ENCODE measurements around the gene REXO1.

The REXO1 gene

DNA sequence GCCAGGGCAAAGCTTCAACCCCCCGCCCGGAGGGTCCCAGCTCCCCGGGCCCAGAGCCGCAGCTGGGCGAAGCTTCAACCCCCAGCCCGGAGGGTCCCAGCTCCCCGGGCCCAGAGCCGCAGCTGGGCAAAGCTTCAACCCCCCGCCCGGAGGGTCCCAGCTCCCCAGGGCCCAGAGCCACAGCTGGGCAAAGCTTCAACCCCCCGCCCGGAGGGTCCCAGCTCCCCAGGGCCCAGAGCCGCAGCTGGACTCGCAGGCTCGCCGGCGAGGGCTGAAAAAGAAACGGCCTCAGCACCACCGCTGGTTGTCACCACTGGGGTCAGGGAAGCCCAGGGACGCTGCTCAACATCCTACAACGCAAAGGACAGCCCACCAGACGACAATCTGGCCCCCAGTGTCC is 5.2 kb downstream of the REXO1 start:
- DNase-seq (ENCODE audit: insufficient read length, low spot score), result no peak
- TF ChIP-seq POLR2A (IDR thresholded peaks at IDR 0.05; ENCODE audit: low read depth, low read length) (no peak), PAX5 (IDR thresholded peaks at IDR 0.05; ENCODE audit: insufficient read depth, low read length, severe bottlenecking) (no peak), SPI1 (IDR thresholded peaks at IDR 0.05; ENCODE audit: low read depth, low read length) (no peak), TAF1 (IDR thresholded peaks at IDR 0.05; ENCODE audit: low read depth, low read length) (no peak), POU2F2 (IDR thresholded peaks at IDR 0.05; ENCODE audit: low read depth, low read length) (no peak), POLR2AphosphoS5 (IDR thresholded peaks at IDR 0.05; ENCODE audit: low read depth, low read length) (no peak)
- FAIRE-seq, result no peak

GRCh38 chr19:1841209-1841924 is 6.9 kb downstream of the REXO1 start:
- TF ChIP-seq POLR2AphosphoS5 (IDR thresholded peaks at IDR 0.05; ENCODE audit: low read depth, low read length) (no peak), PAX5 (IDR thresholded peaks at IDR 0.05; ENCODE audit: insufficient read depth, low read length, severe bottlenecking) (no peak), TAF1 (IDR thresholded peaks at IDR 0.05; ENCODE audit: low read depth, low read length) (no peak), POLR2A (IDR thresholded peaks at IDR 0.05; ENCODE audit: low read depth, low read length) (no peak), SPI1 (IDR thresholded peaks at IDR 0.05; ENCODE audit: low read depth, low read length) (no peak), POU2F2 (IDR thresholded peaks at IDR 0.05; ENCODE audit: low read depth, low read length) (no peak)
- FAIRE-seq, result no peak
- DNase-seq (ENCODE audit: insufficient read length, low spot score), result no peak

DNA sequence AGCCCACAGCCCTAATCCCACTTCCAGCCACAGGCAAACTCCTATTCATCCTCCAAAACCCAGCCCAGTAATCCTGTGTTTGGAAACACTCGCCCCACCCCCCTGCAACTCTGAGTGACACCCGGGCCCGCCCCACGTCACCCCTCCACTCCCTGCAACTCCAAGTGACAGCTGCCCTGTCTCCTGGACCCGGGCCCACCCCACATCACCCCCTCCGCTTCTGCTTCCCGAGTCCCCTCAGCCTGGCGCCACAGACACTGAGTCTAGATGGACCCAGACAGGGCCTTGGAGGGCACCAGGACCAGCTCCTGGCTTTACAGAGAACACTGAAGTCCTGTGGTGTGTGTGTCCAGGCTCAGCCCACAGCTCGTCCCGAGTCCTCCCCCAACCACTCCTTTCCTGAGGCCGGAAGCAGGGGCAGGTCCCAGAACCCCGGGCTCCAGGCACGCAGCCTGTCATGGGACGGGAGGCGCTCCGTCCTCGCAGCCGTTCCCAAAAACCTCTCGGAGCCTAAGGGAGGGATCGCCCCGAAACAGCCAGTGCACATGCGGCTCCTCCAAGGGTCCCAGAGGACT is 7.7 kb downstream of the REXO1 start:
- FAIRE-seq, result no peak
- no peak for DNase-seq (ENCODE audit: insufficient read length, low spot score)
- TF ChIP-seq POLR2AphosphoS5 (IDR thresholded peaks at IDR 0.05; ENCODE audit: low read depth, low read length) (no peak), POU2F2 (IDR thresholded peaks at IDR 0.05; ENCODE audit: low read depth, low read length) (no peak), POLR2A (IDR thresholded peaks at IDR 0.05; ENCODE audit: low read depth, low read length) (no peak), SPI1 (IDR thresholded peaks at IDR 0.05; ENCODE audit: low read depth, low read length) (no peak), TAF1 (IDR thresholded peaks at IDR 0.05; ENCODE audit: low read depth, low read length) (no peak), PAX5 (IDR thresholded peaks at IDR 0.05; ENCODE audit: insufficient read depth, low read length, severe bottlenecking) (no peak)

DNA sequence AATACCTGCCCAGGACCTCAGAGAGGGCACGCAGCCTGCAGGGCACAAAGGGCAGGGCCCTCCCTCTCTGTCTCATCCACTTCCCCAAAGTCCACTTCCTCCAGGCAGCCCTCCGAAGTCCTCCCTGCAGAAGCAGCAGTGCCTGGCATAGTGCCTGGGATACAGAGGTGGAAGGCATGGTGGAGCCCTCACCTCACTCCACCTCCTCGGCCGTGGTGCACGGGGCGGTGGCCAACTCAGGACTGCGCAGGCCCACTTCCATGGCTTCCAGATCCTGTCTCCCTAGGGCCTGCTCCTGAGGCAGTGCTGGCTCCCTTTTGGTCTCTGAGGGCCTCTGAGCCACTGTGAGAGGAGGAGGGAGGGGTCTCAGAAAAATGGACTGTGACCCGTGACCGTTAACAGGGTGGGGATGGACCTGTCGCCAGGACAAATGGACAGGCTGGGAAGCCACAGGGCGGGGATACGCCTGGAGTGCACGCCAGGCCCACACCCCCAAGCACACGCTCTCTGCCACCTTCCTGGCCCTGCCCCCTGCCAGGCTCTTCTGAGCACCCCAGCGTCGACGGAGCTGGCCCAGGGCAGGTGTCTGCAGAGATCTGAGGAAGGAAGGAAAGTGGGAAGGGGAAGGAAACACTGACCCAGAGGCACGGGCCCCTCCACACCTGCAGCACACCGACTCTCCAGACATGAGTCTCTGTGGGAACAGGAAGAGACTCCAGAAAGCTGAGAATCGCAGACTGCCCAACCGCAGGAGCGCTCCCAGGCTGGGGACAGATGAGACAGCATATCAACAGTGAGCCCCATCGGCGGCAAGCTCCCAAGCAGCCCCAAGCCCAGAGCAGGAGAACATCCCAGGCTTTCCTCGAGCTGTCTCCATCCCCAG is 8.4 kb downstream of the REXO1 start:
- FAIRE-seq, result no peak
- TF ChIP-seq PAX5 (IDR thresholded peaks at IDR 0.05; ENCODE audit: insufficient read depth, low read length, severe bottlenecking), result no peak
- TF ChIP-seq SPI1 (IDR thresholded peaks at IDR 0.05; ENCODE audit: low read depth, low read length), result no peak
- no peak for TF ChIP-seq TAF1 (IDR thresholded peaks at IDR 0.05; ENCODE audit: low read depth, low read length)
- no peak for TF ChIP-seq POLR2A (IDR thresholded peaks at IDR 0.05; ENCODE audit: low read depth, low read length)
- TF ChIP-seq POLR2AphosphoS5 (IDR thresholded peaks at IDR 0.05; ENCODE audit: low read depth, low read length), result no peak
- TF ChIP-seq POU2F2 (IDR thresholded peaks at IDR 0.05; ENCODE audit: low read depth, low read length), result no peak
- DNase-seq (ENCODE audit: insufficient read length, low spot score), result no peak

DNA sequence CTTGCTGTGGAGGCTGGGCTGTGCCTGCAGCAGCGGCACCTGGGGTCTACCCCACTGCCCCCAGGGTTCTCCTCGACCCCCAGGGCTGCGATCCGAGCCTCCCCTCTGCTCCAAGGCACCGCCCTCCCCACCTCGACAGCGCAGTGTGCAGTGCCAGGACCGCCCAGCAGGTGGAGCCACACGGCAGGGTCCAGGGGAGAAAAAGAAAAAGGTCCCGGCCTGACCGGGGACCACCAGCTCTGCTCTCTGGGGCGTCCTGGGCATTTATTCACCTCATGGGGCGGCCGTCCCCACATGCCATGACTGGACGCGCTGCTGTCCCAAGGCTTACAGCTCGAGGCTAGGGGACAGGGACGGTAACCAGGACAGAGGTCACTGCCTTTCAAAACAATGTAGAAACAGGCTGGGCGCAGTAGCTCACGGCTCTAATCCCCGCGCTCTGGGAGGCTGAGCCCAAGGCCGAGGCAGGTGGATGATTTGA is 10.6 kb downstream of the REXO1 start:
- DNase-seq (ENCODE audit: insufficient read length, low spot score), result peak; percentile 97
- TF ChIP-seq POU2F2 (IDR thresholded peaks at IDR 0.05; ENCODE audit: low read depth, low read length), result no peak
- no peak for TF ChIP-seq PAX5 (IDR thresholded peaks at IDR 0.05; ENCODE audit: insufficient read depth, low read length, severe bottlenecking)
- peak; percentile 38; the same call in 1 of the 2 replicates for TF ChIP-seq POLR2AphosphoS5 (IDR thresholded peaks at IDR 0.05; ENCODE audit: low read depth, low read length)
- peak; percentile 65 for FAIRE-seq

GRCh38 chr19:1837222-1837565 is 11.1 kb downstream of the REXO1 start:
- no peak for FAIRE-seq
- TF ChIP-seq TAF1 (IDR thresholded peaks at IDR 0.05; ENCODE audit: low read depth, low read length), result no peak
- TF ChIP-seq POU2F2 (IDR thresholded peaks at IDR 0.05; ENCODE audit: low read depth, low read length), result no peak
- no peak for TF ChIP-seq POLR2A (IDR thresholded peaks at IDR 0.05; ENCODE audit: low read depth, low read length)
- no peak for TF ChIP-seq POLR2AphosphoS5 (IDR thresholded peaks at IDR 0.05; ENCODE audit: low read depth, low read length)
- no peak for TF ChIP-seq PAX5 (IDR thresholded peaks at IDR 0.05; ENCODE audit: insufficient read depth, low read length, severe bottlenecking)
- no peak for TF ChIP-seq SPI1 (IDR thresholded peaks at IDR 0.05; ENCODE audit: low read depth, low read length)
- no peak for DNase-seq (ENCODE audit: insufficient read length, low spot score)

DNA sequence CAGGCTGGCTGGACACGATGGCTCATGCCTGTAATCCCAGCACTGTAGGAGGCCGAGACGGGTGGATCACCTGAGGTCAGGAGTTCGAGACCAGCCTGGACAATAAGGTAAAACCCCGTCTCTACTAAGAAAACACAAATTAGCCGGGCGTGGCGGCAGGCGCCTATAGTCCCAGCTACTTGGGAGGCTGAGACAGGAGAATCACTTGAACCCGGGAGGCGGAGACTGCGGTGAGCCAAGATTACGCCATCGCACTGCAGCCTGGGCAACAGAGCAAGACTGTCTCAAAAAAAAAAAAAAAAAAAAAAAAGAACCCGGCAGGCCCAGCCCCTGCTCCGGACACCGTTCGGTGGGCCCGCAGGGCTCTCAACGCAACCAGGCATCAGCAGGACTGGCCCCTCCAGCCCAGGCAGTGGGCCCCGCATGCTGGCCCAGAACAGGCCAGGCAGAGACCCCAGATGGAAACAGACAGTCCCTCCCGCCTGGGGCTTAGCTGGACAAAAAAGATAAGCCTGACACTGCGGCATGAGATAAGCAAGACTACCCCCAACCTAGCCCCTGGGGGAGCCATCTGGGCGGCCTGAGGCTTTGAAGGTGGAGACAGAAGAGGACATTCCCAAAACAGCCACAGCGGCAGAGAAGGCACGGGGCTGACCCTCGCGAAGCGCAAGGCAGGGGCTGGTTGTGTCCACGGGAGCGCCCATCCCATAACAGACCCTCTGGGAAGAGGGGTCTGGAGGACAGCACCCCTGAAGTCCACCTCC is 11.6 kb downstream of the REXO1 start:
- FAIRE-seq, result no peak
- no peak for DNase-seq (ENCODE audit: insufficient read length, low spot score)
- TF ChIP-seq SPI1 (IDR thresholded peaks at IDR 0.05; ENCODE audit: low read depth, low read length), result no peak
- TF ChIP-seq POU2F2 (IDR thresholded peaks at IDR 0.05; ENCODE audit: low read depth, low read length), result no peak
- no peak for TF ChIP-seq POLR2A (IDR thresholded peaks at IDR 0.05; ENCODE audit: low read depth, low read length)
- TF ChIP-seq TAF1 (IDR thresholded peaks at IDR 0.05; ENCODE audit: low read depth, low read length), result no peak
- TF ChIP-seq POLR2AphosphoS5 (IDR thresholded peaks at IDR 0.05; ENCODE audit: low read depth, low read length), result no peak
- no peak for TF ChIP-seq PAX5 (IDR thresholded peaks at IDR 0.05; ENCODE audit: insufficient read depth, low read length, severe bottlenecking)

DNA sequence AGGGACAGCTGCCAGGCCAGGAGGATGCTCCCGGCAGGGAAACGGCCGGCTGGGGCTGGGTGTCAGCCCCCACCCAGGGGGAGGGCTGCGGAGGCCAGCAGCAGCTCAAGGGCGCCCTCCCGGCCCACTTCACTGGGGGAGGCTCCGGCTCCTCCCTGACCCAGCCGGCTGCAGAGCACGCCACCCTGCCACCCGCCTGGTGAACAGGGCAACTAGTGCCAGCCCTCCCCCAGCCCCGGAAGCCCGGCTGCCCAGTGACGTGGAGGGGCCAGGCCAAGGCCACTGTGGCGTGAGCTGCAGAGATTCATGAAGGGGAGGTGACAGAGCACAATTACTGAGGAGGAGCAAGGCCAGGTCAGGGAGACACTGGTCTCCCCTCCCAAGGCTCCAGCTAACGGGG is 14.7 kb downstream of the REXO1 start:
- no peak for TF ChIP-seq POU2F2 (IDR thresholded peaks at IDR 0.05; ENCODE audit: low read depth, low read length)
- 0 out of 2 replicates have a peak, but pooled peaks have one; percentile 11 for TF ChIP-seq POLR2A (IDR thresholded peaks at IDR 0.05; ENCODE audit: low read depth, low read length)
- FAIRE-seq (no peak), DNase-seq (ENCODE audit: insufficient read length, low spot score) (no peak)

All from GM12891 (cell line).